Fibroblast of the aortic adventitia (primary cell): ENCODE measurements around the gene IMPDH2. TPM values are rescaled to one million over a fixed set of nuclear protein-coding genes. Genes with fewer than 3 reads are reported as not detected.

ENCODE experiments used
- DNase-seq: peaks from one replicate; pipeline ENCODE4 v3.0.0-alpha.2; 2010; ENCODE audit warnings: low read depth
- H3K4me3 ChIP-seq: 2 replicates; pipeline ENCODE4 v1.5.1; 2011; ENCODE audit warnings: low read depth, mild to moderate bottlenecking, control low read depth, low read length, moderate library complexity
- CTCF ChIP-seq: IDR thresholded peaks from 2 replicates; pipeline ENCODE4 v1.5.1; 2011; ENCODE audit warnings: mild to moderate bottlenecking, low read length, control low read depth, inconsistent platforms; ENCODE audit not compliant: insufficient read depth
- total RNA-seq: library from RNA; depleted of rRNA; stranded (reverse); fragments of >200 nt; gene quantifications from 2 replicates; pipeline ENCODE4 v1.2.3, GENCODE V29; 2012; ENCODE audit warnings: low replicate concordance

The IMPDH2 gene
- total RNA-seq, result 313 and 402 TPM in 2 replicates

- DNase-seq, result peak; percentile 91
- peak within 1 kb of the TSS; percentile 92 for H3K4me3 ChIP-seq
- no peak for TF ChIP-seq CTCF
Observed at GRCh38 chr3:49028673-49029562, at the start of gene IMPDH2. Gene IMPDH2, minus strand, starts transcription at chr3:49029398. Its CDS starts 48 bp downstream, at chr3:49029350.

- no peak for DNase-seq
- H3K4me3 ChIP-seq, result no peak overlapping the region
- no peak for TF ChIP-seq CTCF
Observed at GRCh38 chr3:49076646-49077045, 47.4 kb upstream of the IMPDH2 start.

GRCh38 chr3:49076116-49076515 is 46.9 kb upstream of the IMPDH2 start:
- H3K4me3 ChIP-seq, result no peak overlapping the region
- no peak for DNase-seq
- no peak for TF ChIP-seq CTCF

DNA sequence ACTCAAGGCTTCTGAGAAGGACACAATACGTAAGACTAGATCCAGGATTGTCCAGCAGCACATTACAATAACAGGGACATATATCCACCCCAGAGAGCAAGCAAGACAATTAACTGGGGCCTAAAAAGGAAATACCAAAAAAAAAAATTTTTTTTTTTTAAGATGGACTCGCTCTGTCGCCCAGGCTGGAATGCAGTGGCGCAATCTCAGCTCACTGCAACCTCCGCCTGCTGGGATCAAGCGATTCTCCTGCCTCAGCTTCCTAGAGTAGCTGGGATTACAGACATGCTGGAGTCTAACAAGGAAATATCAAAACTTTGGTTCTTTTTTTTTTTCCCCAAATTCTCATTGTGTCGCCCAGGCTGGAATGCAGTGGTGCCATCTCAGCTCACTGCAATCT is 28.8 kb upstream of the IMPDH2 start:
- H3K4me3 ChIP-seq, result no peak overlapping the region
- TF ChIP-seq CTCF, result no peak
- no peak for DNase-seq

- TF ChIP-seq CTCF, result no peak
- no peak for DNase-seq
- H3K4me3 ChIP-seq, result no peak overlapping the region
Observed at GRCh38 chr3:49057268-49057667, 28.1 kb upstream of the IMPDH2 start.

DNA sequence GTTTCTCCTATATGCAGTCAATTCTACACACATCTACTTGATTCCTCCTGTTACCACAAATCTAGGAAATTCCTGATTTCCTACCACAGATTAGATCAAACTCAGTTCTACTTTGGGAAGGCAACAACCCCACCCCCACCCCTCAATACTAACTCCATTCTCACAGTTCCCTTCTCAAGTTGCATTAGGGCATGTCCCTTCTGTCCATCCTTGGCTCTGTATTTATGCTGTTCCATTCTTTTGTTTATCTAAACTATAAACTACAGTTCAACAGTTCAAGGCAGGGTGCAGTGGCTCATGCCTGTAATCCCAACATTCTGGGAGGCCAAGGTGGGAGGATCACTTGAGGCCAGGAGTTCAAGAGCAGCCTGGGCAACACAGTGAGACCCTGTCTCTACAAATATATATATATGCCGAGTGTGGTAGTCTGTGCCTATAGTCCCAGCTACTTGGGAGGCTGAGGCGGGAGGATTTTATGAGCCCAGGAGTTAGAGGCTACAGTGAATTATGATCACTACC is 25.2 kb upstream of the IMPDH2 start:
- no peak for DNase-seq
- no peak for TF ChIP-seq CTCF
- no peak overlapping the region for H3K4me3 ChIP-seq

DNA sequence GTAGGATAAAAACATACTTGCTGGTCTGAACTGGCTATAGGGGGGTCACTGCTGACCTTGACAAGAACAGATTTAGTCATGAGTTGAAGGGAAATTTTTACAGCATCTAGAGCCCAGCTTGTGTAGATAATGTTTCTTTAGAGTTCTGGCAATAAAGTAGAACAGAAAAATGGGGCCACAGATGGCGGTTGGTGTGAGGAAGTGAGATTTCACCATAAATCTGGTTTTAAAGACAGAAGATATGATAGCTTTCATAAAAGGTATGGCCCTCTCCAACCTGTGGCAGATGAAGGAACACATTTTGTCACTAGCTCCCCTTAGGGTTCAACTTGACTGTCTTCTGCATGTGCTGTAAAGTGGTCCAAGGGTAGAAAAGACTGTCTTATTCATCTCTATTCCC is 24.3 kb upstream of the IMPDH2 start:
- no peak for DNase-seq
- no peak for TF ChIP-seq CTCF
- no peak overlapping the region for H3K4me3 ChIP-seq
